Nephron progenitor cell (in vitro differentiated cells): ENCODE results near the gene NTN1.

Experiments used
- DNase-seq: peaks from one replicate; pipeline ENCODE4 v3.0.0; 2021
- H3K27ac Mint-ChIP-seq: 2 replicates; pipeline ENCODE4 v1.8.0; 2021; ENCODE audit warnings: mild to moderate bottlenecking, moderate library complexity, mixed read lengths
- H3K27me3 Mint-ChIP-seq: 2 replicates; pipeline ENCODE4 v1.8.0; 2021; ENCODE audit warnings: mild to moderate bottlenecking, low read depth, mixed read lengths; ENCODE audit not compliant: poor library complexity
- H3K36me3 Mint-ChIP-seq: 2 replicates; pipeline ENCODE4 v1.8.0; 2021; ENCODE audit warnings: low read depth, mixed read lengths
- H3K4me1 Mint-ChIP-seq: 2 replicates; pipeline ENCODE4 v1.8.0; 2021; ENCODE audit warnings: mixed read lengths
- H3K4me3 Mint-ChIP-seq: 2 replicates; pipeline ENCODE4 v1.8.0; 2021; ENCODE audit warnings: mild to moderate bottlenecking, moderate library complexity, mixed read lengths
- H3K9me3 Mint-ChIP-seq: 2 replicates; pipeline ENCODE4 v1.8.0; 2021; ENCODE audit warnings: mild to moderate bottlenecking, moderate library complexity, mixed read lengths
- TF ChIP-seq, protein P1 (sequence below): fragments of 200-600 bp; sonication (generic); IDR thresholded peaks from 2 replicates; pipeline ENCODE4 v1.5.0; 2021; ENCODE audit warnings: antibody characterized with exemption

NTN1 gene

DNA sequence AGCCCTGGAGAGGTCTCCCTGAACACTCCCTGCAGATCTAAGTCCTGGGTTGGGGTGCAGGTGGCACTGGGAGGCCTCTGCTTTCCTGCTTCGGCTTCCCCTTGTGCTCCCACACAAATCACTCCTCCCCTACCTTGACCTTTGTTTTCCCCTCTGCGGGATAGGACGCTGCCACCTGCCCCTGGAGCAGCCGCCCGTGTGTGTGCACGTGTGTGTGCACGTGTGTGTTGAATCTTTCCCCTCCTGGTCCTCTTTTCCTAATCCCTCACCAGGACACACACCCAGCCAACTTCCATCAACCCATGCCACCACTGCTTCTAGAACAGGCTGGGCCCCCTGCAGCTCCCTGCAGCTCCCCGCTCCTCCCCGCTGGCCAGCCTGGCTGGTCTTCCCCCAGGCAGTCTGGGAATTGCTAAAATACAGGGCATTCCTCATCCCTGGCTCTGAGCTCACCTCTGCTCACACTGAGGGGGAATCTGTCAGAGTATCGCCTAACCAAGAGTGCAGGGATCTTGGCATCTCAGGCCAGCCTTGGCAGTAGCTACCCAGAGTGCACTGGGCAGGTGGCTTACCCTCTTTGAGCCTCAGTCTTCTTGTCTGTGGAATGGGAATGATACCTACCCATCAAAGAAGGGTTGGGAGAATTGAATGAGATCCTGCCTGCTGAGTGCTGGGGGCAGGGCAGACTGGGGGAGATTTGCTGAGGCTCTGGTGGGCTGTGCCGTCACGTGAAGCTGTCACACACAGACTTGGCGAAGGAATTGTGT, 198.5 kb downstream of the NTN1 start:
- peaks cover 8% of the 10 kb centered on the region for H3K27me3 Mint-ChIP-seq
- H3K36me3 Mint-ChIP-seq, result peaks cover 31% of the 10 kb centered on the region
- H3K27ac Mint-ChIP-seq, result peak overlapping the region; percentile 93
- TF ChIP-seq, protein P1, sequence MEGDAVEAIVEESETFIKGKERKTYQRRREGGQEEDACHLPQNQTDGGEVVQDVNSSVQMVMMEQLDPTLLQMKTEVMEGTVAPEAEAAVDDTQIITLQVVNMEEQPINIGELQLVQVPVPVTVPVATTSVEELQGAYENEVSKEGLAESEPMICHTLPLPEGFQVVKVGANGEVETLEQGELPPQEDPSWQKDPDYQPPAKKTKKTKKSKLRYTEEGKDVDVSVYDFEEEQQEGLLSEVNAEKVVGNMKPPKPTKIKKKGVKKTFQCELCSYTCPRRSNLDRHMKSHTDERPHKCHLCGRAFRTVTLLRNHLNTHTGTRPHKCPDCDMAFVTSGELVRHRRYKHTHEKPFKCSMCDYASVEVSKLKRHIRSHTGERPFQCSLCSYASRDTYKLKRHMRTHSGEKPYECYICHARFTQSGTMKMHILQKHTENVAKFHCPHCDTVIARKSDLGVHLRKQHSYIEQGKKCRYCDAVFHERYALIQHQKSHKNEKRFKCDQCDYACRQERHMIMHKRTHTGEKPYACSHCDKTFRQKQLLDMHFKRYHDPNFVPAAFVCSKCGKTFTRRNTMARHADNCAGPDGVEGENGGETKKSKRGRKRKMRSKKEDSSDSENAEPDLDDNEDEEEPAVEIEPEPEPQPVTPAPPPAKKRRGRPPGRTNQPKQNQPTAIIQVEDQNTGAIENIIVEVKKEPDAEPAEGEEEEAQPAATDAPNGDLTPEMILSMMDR, result no peak
- no peak overlapping the region for H3K4me3 Mint-ChIP-seq
- H3K4me1 Mint-ChIP-seq, result peaks cover 47% of the 10 kb centered on the region
- no peak for DNase-seq
- peaks cover 25% of the 10 kb centered on the region for H3K9me3 Mint-ChIP-seq

DNA sequence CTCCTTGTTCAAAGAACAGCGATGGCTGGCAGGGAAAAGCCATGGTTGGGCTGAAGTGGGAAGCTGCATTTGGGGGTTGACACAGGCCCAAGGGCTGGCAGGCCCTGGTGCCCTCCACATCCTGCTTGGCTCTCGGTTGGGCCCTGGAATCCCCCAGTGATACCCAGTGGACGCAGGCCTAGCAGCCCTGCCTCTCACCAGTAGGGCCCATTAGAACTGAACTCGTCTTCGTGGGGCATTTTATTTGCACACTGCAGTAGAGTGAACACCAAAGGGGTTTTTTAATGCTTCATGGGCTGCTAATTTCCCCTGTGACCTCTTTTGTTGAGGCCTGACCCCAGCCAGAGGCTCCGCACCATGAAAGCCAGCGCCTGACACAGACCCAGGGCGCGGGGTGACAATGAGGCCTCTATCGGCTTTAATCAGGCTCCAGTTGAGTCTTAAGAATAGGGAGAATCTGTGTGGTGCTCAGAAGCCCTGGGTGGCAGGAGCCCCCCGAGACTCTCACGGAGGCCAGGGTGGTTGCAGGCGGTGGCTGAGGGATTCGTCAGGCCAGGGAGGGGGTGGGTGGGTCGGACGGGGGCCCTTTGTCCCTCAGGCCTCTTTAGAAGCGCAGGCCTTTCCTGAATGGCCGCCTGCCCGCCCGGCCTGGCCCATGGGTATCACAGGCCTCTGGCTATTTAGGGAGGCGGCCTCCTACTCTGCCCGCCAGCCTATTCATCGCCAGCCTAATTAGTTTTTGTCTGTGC, 199.3 kb downstream of the NTN1 start:
- Mint-ChIP-seq H3K9me3 (peaks cover 18% of the 10 kb centered on the region), H3K27ac (peak overlapping the region; percentile 93), H3K4me1 (peaks cover 47% of the 10 kb centered on the region), H3K36me3 (peaks cover 24% of the 10 kb centered on the region), H3K4me3 (no peak overlapping the region), H3K27me3 (peaks cover 8% of the 10 kb centered on the region)
- DNase-seq, result no peak
- TF ChIP-seq, protein P1, result no peak

DNA sequence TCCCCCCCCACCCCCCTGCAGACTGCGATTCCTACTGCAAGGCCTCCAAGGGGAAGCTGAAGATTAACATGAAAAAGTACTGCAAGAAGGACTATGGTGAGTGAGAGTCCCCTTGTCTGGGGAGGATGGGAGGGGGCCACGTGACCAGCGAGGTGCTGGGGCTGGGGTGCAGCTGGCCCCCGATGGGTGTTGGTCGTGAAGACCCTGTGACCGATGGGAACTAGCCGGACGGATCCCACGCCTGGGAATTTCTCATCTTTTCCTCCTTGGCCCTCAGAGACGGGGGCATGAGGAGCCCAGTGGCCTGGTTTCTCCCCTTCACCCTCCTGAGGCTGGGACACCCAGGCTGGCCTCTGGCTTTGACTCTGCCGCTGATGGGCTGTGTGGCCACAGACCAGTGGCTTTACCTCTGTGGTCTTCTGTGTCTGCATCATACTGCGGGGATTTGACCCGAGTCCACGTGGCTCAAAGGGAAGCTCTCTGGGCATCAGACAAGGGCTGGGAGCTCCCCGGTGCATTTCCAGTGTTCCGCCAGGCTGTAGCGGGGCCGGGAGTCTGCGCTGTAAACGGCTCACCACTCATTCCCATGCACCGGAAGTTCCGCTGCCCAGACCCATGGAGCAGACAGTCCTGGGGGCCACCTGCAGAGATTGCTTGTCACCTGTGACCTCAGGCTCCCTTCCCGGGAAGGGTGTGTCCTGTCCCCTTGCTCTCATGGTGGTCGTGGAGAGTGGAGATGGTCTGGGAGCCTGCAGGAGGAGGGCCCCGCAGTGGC, 200.0 kb downstream of the NTN1 start:
- H3K4me1 Mint-ChIP-seq, result peaks cover 47% of the 10 kb centered on the region
- H3K4me3 Mint-ChIP-seq, result no peak overlapping the region
- peaks cover 16% of the 10 kb centered on the region for H3K36me3 Mint-ChIP-seq
- TF ChIP-seq, protein P1, result no peak
- H3K27me3 Mint-ChIP-seq, result peaks cover 8% of the 10 kb centered on the region
- DNase-seq, result no peak
- H3K27ac Mint-ChIP-seq, result no peak overlapping the region
- H3K9me3 Mint-ChIP-seq, result peaks cover 10% of the 10 kb centered on the region

DNA sequence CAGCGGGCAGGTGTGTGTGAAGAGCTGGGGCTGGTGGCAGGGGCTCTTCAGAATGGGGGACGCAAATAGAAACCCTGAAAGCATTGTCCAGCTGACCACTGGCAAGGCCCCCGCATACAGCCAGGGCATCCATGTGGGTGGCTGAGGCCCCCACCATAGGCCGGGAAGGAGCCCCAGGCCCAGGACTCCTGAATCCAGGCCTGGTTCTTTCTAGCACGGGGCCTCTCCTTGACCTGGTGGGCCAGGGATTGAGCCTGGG, 200.5 kb downstream of the NTN1 start:
- no peak overlapping the region for H3K4me3 Mint-ChIP-seq
- no peak overlapping the region for H3K27ac Mint-ChIP-seq
- peaks cover 8% of the 10 kb centered on the region for H3K27me3 Mint-ChIP-seq
- DNase-seq, result no peak
- H3K9me3 Mint-ChIP-seq, result peaks cover 5% of the 10 kb centered on the region
- H3K4me1 Mint-ChIP-seq, result peaks cover 46% of the 10 kb centered on the region
- peaks cover 11% of the 10 kb centered on the region for H3K36me3 Mint-ChIP-seq
- TF ChIP-seq, protein P1, result no peak

DNA sequence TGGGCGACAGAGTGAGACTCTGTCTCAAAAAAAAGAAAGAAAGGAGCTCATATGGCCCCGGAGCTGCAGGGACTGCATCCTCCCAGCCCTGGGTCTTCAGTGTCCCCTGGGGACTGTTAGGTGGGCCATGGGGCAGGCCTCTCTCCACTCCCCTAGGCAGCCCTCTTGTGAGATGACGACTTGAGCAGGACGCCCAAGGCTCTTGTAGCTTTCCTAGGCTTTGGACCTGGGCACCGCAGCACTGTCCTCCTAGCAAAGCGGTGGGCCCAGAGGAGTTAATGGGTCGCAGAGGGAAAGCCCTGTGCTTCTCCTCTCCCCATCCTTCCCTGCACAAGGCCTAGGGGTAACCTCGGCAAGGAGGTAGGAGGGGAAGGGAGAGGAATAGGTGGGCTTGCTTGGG, 202.2 kb downstream of the NTN1 start:
- Mint-ChIP-seq H3K36me3 (peaks cover 5% of the 10 kb centered on the region), H3K4me1 (peaks cover 30% of the 10 kb centered on the region), H3K4me3 (no peak overlapping the region), H3K9me3 (no peaks in the 10 kb centered on the region), H3K27ac (peak overlapping the region; percentile 38), H3K27me3 (peaks cover 4% of the 10 kb centered on the region)
- TF ChIP-seq, protein P1, result no peak
- DNase-seq, result no peak
